ENCODE results near the gene PSMG3.
"Not testable (repeated sequence)": the region's sequence is repeated elsewhere in the genome, so short reads cannot be mapped to it uniquely, and the experiment has no call there.

PSMG3 gene

DNA sequence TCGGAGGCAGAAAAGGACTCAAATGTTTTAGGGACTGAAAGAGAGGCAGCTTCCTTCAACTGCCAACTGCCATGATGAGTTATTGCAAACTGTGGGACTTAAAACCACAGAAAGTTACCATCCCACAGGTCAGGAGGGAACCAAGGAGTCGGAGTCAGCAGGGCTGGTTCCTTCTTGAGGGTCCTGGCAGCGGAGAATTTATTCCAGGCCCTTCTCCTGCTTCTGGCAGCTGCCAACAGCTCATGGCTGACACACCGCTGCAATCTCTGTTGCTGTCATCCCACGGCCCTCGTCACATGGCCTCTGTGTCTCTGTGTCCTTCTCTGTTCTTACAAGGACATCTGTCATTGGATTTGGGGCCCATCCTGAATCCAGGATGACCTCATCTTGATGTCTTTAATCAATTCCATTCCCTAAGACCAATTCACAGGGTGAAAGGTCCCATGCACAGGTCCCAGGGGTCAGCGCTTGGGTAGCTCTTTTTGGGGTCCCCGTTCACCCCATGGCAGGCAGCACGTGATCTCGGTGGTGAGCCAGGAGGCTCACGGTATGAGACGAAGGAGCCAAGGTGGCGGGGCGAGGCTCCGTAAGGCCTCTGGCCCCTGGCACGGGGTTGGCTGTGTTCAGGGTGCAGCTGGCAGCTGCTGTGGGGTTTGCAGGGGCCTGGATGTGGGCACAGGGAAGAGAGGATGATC is 27.4 kb upstream of the PSMG3 start:
- DNase-seq (ENCODE audit: low read depth, low spot score), result no peak

DNA sequence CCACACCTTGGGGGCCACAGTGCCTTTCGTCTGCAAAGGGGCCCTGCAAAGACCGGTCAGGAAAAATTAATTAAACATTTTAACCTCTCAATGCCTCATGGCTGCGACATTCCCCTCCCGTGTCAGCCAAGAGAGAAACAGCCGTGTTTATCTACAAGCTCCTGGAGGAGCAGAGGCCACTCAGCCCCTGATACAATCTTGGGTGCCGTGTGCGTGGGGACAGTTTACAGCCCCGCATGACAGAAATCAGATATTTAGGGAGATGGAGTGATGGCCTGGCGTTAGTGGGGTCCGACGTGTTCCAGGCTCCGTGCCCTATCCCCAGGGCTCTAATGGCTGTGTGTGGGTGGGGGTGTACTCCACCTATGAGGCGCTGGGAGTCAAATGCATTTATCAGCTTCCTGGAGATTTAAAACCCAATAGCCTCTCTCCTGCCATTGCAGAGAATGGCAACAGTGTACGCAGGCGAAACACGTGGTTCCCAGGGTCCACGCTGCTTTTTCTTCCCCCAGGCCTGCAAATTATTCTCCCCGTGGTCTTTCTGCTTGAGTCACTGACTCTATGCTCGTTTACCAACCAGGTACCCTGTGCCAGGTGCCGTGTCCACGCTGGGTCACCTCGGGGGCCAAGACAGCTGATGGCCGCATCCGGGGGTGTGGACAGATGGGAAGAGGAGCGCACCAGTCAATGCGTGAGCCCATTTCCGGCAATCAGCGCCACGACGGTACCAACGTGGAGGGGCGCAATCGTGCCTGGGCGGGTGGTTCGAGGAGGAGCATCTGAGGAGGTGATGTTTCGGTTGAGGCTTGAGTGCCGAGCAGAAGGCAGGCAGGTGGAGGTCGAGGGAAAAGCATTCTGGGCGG is 26.6 kb upstream of the PSMG3 start:
- no peak for DNase-seq (ENCODE audit: low read depth, low spot score)

- DNase-seq (ENCODE audit: low read depth, low spot score), result no peak
Observed at GRCh38 chr7:1595636-1596035, 25.8 kb upstream of the PSMG3 start.

- DNase-seq (ENCODE audit: low read depth, low spot score), result no peak
Observed at GRCh38 chr7:1595027-1595426, 25.2 kb upstream of the PSMG3 start.

DNA sequence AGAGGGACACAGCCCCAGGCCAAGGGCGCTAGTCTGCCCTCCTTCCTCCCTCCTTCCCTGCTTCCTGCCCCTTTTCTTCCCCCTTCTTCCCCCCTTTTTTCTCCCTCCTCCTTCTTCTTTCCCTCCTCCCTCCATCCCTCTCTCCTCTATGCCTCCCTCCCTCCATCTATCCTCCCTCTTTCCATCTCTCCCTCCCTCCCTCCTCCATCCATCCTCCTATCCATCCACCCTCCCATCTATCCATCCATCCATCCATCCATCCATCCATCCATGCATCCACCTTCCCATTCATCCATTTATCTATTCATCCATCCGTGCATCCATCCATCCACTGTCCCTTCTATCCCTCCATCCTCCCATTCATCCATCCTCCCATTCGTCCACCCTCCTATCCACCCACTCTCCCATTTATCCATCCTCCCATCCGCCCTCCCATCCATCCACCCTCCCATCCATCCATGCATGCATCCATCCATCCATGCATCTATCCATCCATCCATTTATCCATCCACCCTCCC is 24.1 kb upstream of the PSMG3 start:
- DNase-seq (ENCODE audit: low read depth, low spot score), result no peak

DNA sequence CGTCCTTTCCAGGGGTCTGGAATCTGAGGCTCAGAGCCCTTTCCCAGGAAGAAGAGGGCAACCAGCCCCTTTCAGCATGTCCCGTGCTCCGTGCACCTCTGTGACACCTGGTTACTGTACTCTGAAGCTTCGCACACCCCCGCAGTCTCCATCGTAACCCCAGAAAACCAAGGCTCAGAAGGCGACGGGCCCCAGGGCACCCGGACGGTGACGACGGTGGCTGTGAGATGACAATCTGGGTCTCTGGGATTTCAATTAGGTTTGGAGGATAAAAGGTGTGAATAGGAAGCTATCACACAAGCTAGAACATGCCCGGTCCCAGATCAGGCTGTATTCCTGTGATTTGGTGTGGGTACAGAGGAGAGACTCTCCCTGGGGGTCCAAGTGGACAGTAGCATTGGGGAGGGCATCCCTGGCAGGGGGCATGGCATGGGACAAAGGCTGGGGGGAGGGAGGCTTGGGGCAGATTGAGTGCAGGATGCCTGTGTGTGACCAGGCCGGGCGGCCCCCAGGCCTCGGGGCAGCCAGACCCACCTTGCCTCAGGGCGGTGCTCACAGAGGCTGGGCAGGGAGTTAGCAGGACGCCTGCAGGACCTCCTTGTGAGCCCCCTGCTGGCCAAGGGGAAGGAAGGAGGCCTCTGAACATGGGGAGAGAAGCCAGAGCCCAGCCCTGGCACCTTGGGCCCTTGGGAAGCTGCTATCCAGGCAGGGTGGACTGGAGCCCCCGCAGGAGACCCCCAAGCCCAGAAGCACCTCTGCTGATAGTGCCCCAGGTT is 23.4 kb upstream of the PSMG3 start:
- peak; percentile 38 for DNase-seq (ENCODE audit: low read depth, low spot score)

DNA sequence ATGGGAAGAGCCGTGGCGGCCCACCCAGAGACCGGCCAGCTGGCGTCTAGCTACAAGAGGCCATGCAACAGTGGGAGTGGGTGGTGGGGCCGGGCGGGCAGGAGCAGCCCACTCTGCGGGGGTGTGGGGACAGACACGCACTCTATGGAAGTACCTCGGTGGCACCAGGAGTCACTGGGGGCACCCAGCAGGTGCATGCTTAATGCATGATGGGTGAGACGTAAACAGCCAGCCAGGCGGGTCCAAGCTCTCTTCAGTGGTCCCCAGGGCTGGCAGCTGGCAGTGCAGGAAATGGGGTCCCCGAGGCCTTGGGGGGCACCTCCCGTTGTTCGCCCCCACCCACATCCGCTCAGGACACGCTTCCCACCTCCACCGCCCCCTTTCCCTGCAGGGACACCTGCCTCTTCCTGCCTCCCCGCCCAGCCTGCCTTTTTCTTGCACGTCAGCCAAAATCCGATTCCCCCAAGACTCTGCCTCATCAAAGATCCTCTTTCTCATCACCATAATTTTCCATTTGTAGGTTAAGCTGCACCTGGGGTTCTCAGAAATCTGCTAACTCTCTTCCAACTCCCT is 22.6 kb upstream of the PSMG3 start:
- no peak for DNase-seq (ENCODE audit: low read depth, low spot score)

- no peak for DNase-seq (ENCODE audit: low read depth, low spot score)
Observed at GRCh38 chr7:1591876-1592275, 22.0 kb upstream of the PSMG3 start.

- no peak for DNase-seq (ENCODE audit: low read depth, low spot score)
Observed at GRCh38 chr7:1591396-1591795, 21.6 kb upstream of the PSMG3 start.

DNA sequence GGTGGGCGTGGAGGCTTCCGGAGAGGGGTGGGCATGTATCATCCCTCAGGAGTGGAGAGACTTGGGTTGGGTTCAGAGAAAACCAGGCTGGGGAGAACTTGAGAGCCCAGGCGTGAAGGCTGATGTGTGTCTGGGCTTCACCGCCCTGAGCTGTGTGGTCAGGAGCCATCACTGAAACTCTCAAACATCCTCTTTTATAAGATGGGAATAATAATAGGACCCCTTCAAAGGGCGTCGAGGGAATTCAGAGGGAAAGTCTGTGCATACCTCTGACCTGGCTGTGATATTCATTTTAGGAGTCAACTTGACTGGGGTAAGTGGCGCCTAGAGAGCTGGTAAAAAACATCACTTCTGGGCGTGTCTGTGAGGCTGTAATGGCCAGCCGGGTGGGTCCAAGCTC is 21.1 kb upstream of the PSMG3 start:
- no peak for DNase-seq (ENCODE audit: low read depth, low spot score)

DNA sequence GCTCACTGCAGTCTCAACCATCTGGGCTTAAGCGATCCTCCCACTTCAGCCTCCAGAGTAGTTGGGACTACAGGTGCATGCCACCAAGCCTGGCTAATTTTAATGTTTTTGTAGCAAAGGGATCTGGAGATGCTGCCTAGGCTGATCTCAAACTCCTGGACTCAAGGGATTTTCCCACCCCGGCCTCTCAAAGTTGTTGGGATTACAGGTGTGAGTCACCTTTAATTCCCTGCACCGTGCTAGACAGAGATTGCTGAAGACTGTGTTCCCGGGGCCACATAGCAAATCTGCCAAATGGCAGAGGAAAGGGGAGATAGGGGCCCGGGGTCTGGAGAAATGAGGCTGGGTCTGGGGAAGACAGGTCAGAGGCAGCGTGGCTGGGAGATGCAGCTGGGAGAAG is 20.6 kb upstream of the PSMG3 start:
- DNase-seq (ENCODE audit: low read depth, low spot score), result no peak

DNA sequence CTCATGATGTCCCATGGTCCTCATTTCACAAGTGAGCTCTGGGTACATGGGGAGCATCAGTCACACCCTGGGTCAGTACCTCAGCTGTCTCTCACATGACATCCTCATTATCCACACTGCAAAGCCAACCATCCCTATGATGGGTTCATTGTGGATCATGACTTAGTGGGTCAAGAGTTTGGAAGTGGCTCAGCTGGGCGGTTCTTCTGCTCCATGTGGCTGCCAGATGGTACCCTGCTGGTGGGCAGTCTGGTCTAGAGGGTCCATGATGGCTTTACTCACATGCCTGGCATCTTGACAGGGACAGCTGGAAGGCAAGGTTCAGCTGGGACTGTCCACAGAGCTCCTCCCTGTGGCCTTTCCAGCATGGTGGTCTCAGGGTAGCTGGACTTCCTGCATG is 19.1 kb upstream of the PSMG3 start:
- DNase-seq (ENCODE audit: low read depth, low spot score), result no peak

DNA sequence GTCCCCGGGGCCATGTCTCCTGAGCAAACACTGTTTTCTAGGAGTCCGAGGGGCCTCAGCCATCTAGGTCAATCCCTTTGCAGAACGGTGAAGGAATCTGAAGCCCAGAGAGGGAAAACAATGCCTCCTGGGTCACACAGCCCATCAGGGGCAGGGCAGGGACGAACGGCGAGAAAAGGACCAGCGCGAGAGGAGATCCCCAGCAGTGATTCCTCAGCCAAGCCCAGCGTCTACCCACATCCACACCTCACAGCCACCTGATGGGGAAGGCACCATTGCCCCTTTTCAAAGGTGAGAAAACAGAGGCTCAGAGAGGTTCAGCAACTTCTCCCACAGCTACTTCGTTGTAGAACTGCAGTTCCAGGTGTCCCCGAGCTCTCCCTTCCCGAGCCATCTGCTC is 17.9 kb upstream of the PSMG3 start:
- DNase-seq (ENCODE audit: low read depth, low spot score), result no peak

DNA sequence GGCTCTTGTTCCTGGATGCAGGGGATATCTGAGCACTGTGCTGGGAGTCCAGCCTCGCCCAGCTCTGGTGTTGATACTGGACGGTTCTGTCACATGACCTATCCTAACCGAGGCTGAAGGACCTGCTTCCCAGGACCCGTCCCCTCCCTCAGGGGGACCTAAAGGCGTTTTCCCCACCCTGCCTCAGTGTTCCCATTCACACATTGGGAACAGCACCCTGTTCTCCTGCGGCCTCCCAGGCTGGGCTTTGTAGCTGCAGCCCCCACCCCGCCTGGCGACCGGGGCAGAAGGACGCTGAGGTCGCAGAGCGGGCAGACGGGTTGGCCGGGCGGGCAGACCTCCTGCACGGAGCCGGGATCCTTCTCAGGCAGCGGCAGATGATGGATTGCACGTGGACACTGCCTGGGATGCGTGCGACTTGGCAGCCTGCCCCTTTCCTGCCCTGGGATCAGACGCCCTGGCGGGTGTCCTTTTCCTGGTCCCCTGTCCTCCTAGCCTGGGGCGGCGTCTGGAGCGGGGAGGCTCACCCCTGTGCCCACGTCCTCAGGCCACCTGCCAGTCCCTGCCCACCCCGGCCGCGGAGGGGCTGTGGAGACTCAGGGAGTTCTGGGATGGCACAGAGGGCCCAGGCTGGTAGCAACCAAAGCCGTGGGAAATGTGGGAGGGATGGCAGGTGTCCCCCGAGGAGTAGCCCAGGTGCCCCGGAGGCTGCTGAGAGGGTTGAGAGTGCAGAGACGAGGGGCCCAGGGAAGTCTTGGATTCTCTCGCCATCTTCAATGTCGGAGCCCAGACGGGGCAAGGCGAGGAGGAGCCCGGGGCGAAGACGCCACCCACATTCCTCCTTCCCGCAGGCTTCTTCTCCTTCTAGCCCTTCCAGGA is 17.2 kb upstream of the PSMG3 start:
- no peak for DNase-seq (ENCODE audit: low read depth, low spot score)

DNA sequence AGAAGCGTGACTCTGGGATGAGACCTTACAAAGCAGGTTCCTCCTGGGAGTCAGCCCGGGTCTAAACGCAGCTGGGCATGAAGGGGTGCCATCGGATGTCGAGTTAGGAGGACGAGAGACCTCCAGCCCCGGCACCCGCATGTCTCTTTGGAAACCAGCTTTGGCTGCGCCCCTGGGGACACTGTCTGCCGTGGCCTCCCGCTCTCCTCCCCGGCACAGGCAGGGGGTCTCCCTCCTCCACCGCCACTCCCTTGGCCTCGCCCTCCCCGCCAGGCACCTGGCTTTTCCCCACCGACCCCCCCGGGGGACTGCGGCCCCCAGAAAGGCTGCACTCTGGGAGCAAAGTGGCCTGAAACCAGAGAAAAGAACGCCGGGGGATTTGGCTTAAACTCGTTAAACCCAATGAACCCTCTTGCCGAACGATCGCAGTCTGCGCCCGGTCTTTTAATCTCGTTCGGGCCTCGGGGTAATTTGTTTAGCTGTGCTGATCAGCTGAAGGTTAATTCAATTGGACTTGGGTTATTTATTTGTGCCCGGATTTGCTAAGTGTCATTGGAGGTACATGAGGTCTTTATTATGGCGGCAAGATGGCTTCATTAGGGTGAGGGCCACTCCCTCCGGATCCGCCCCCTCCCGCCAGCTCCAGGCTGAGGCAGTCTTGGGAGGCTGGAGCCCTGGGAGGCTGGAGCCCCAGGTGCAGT is 16.4 kb upstream of the PSMG3 start:
- DNase-seq (ENCODE audit: low read depth, low spot score), result no peak

DNA sequence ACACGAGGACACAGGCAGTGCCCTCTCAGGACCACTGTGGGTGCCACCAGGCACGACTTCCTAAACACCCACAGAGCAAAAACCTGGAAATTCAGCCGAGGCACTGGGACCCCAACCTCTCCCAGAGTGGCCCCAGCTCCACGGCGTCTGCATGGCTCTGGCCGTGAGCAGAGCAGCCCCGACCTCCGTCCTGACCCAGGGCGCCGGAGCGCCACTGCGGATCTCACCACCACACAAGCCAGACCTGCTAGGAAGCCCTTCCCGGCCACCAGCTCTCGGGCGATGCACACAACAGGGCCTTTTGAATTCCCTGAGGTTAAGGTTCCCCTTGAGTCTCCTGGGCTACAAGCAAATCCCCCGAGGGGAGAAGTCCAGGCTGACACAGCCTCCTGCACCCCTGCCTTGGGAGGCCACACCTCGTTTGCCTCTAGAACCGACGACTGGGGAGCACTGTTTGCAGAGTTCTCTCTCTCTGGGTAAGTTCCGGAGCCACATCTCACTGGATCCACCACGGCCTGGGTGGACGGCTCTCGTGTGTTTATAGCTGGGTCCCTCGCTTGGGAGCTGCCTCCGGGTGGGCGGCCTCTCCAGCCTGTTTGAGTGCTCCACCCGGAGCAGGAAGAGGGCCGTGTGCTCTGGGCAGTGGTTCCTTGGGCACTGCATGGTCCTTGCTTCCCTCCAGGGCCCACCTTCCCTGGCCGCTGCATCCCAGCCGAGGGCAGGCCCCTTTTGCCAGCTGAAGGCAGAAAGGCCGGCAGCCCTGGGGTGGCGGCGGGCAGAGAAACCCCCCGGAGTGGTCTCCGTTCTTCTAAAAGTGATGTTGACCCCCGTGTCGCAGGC is 15.5 kb upstream of the PSMG3 start:
- no peak for DNase-seq (ENCODE audit: low read depth, low spot score)

DNA sequence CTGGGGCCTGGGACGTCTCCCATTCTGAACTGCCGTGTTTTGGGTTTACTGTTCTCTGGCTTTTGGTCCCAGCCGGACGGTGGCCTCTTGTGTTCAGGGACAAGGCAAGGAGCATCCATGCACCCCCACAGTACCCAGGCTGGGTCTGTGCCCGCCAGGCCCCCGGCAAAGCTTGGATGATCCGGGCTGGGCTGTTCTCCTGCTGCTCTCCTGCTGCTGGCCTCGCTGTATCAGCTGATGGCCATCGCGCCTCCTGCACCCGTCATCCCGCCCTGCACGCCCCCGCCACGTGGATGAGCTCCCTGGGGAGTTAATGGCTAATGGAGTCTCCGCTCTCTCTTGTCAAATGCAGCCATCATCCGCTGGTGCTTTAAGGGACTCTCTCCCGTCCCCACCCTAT is 14.9 kb upstream of the PSMG3 start:
- no peak for DNase-seq (ENCODE audit: low read depth, low spot score)

DNA sequence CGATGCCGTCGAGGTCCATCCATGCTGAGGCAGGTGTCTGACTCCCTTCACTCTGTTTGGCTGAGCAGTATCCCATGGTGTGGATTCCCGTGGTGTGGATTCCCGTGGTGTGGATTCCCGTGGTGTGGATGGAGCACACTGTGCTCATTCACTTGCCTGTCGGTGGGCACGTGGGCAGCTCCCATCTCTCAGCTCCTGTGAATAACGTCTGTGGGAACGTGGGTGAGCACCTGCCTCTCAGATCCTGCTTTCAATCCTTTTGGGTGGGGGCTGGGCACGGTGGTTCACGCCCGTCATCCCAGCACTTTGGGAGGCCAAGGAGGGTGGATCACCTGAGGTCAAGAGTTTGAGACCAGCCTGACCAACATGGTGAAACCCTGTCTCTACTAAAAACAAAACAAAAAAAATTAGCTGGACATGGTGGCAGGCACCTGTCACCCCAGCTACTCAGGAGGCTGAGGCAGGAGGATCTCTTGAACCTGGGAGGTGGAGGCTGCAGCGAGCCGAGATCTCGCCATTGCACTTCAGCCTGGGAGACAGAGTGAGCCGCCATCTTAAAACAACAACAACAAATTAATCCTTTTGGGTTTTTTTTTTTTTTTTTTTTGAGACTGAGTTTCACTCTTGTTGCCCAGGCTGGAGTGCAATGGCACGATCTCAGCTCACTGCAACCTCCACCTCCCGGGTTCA is 13.6 kb upstream of the PSMG3 start:
- DNase-seq (ENCODE audit: low read depth, low spot score), result not testable (repeated sequence)

Data from ELF-1 (cell line).